ENCODE data around the gene FIGLA. TPM values are rescaled to one million over a fixed set of nuclear protein-coding genes. Genes with fewer than 3 reads are reported as not detected.

FIGLA gene
- total RNA-seq, 4 donors from 2014 or later, result not detected

DNA sequence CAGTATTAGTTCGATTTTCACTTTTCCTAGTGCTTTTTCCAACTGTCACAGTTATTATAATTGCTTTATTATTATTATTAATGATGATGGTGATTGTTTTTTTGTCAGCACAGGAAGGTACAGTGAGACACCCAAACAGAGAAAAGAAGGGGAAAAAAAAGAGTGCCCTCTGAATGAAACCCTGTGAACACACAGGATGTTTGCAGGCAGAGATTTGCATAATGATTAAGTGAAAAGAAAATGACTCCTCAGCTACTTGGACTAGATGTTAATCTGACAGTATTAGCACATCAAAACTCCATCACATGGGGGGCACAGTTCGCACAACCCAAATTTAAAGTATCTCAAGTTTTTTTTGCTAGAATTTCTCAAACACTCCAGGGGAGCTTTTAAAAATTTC, 55.4 kb downstream of the FIGLA start:
- DNase-seq (ENCODE audit: low spot score in 2 of 2), result no peak
- TF ChIP-seq, protein P1, sequence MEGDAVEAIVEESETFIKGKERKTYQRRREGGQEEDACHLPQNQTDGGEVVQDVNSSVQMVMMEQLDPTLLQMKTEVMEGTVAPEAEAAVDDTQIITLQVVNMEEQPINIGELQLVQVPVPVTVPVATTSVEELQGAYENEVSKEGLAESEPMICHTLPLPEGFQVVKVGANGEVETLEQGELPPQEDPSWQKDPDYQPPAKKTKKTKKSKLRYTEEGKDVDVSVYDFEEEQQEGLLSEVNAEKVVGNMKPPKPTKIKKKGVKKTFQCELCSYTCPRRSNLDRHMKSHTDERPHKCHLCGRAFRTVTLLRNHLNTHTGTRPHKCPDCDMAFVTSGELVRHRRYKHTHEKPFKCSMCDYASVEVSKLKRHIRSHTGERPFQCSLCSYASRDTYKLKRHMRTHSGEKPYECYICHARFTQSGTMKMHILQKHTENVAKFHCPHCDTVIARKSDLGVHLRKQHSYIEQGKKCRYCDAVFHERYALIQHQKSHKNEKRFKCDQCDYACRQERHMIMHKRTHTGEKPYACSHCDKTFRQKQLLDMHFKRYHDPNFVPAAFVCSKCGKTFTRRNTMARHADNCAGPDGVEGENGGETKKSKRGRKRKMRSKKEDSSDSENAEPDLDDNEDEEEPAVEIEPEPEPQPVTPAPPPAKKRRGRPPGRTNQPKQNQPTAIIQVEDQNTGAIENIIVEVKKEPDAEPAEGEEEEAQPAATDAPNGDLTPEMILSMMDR (IDR thresholded peaks at IDR 0.05), result no peak
- no peak for TF ChIP-seq POLR2A (IDR thresholded peaks at IDR 0.05)
- WGBS, 2 donors, result 62 to 67% methylated on average over 2 of the region's 2 CpGs
- no peak overlapping the region for H3K4me3 ChIP-seq (ENCODE audit: low read depth, poor library complexity, severe bottlenecking)
- intact Hi-C loops (cut with DNase I; ENCODE audit: low total_unique reads), result no loop called here

DNA sequence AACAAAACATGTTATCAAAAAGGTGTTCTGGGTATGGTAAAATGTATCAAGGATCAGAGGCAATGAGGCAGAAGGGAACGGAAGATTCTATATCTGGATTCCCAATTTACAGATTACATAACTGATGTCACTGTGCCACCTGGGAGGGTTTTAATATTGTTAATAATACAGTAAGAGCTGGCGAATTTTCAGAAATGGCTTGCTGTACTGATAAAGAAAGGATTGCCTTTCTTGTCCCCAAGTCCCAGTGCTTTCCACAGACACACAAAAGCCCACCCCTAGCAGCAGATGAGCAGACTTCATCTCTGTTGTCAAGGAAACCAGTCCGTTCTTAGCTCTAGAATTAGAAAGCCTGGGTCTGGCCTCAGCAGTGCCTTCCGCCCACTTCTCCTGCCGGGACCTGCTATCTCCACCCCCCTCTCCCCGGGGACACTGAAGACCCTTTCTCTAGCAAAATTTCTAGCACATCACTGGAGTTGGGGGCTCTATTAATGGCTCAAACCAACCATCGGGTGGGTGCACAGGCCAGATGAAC, 56.7 kb downstream of the FIGLA start:
- TF ChIP-seq POLR2A (IDR thresholded peaks at IDR 0.05), result no peak
- TF ChIP-seq, protein P1 (IDR thresholded peaks at IDR 0.05), result no peak
- 43 to 47% methylated on average over 7 of the region's 7 CpGs for WGBS, 2 donors
- no peak for DNase-seq (ENCODE audit: low spot score in 2 of 2)
- H3K4me3 ChIP-seq (ENCODE audit: low read depth, poor library complexity, severe bottlenecking), result no peak overlapping the region
- intact Hi-C loops (cut with DNase I; ENCODE audit: low total_unique reads), result no loop called here

DNA sequence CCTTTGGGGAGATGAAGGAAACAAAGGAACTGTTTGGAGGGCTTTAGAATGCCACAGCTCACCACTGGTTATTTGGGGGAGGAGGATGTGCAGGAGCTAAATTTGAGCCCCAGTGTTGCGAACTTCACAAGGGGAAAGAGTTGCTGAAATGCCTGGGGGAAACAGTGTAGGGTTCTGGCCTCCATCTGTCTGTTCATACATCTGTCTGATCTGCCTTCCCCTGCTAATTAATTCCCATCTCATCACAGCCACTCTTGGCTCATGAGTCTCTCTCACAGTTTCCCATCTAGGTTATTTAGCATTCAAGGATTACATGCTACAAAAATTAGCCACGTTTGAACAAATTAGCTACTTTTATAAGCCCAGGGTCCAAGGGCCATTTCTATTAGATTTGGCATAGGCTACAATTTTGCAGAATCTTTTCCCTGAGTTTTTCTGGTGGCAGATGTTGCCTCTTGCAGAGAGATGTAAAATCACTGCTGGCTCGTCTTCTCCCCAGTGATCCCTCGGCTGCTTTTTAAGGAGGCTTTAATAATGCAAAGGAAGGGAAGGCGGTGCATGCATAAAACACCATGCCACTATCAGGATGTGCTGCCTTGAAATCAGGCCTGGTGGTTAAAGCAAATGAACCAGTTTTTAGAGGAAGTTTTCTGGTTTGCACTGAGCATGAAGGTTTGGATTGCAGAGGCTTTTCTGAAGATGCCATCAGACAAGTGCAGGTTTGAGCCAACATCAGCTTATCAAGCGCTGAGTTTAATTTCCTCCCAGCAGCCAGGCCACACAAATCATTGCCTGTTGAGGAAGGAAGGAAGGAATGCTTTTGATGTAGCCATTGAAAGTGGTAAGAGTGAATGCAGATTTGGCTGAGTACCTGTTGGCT, 57.4 kb downstream of the FIGLA start:
- no peak for DNase-seq (ENCODE audit: low spot score in 2 of 2)
- no peak overlapping the region for H3K4me3 ChIP-seq (ENCODE audit: low read depth, poor library complexity, severe bottlenecking)
- intact Hi-C loops (cut with DNase I; ENCODE audit: low total_unique reads), result no loop called here
- no peak for TF ChIP-seq POLR2A (IDR thresholded peaks at IDR 0.05)
- TF ChIP-seq, protein P1 (IDR thresholded peaks at IDR 0.05), result no peak
- WGBS, 2 donors, result 60 to 63% methylated on average over 6 of the region's 6 CpGs

DNA sequence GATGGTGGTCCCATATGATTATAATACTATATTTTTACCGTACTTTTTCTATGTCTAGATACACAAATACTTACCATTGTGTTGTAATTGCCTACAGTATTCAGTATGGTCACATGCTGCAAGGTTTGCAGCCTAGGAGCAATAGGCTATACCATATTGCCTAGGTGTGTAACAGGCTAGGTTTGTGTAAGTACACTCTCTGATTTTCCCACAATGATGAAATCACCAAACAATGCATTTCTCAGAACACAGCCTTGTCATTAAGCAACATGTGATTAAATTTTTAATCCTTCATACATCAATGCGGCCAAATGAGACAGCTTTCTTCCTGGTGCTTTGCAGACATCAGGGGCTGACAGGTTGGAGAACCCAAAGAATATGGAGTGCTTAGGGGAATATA, 59.7 kb downstream of the FIGLA start:
- DNase-seq (ENCODE audit: low spot score in 2 of 2), result no peak
- intact Hi-C loops (cut with DNase I; ENCODE audit: low total_unique reads), result no loop called here
- 87 to 94% methylated on average over 2 of the region's 2 CpGs for WGBS, 2 donors
- no peak overlapping the region for H3K4me3 ChIP-seq (ENCODE audit: low read depth, poor library complexity, severe bottlenecking)
- TF ChIP-seq, protein P1 (IDR thresholded peaks at IDR 0.05), result no peak
- no peak for TF ChIP-seq POLR2A (IDR thresholded peaks at IDR 0.05)

DNA sequence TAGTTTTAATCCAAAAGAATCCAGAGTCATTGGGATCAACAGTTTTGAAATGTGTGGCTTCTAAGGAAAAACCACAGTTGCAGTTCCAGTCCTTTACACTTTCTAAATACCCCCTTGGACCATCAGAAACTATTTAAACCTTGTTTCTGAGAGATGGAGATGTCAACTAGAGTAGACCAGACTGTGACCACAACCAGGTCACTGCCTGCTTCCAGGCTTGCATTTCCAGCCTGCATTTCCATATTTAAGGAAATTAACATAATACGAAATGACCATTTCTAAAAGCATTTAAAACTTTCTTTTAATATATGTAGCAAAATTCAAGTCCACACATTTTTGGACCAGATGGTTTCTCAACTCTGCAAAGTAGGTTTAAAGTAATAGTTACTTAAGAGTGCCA, 60.8 kb downstream of the FIGLA start:
- intact Hi-C loops (cut with DNase I; ENCODE audit: low total_unique reads), result no loop called here
- H3K4me3 ChIP-seq (ENCODE audit: low read depth, poor library complexity, severe bottlenecking), result no peak overlapping the region
- TF ChIP-seq POLR2A (IDR thresholded peaks at IDR 0.05), result no peak
- TF ChIP-seq, protein P1 (IDR thresholded peaks at IDR 0.05), result no peak
- DNase-seq (ENCODE audit: low spot score in 2 of 2), result no peak
- WGBS, 2 donors, result 90 to 96% methylated on average over 1 of the region's 1 CpG

All from lower leg skin (tissue), 4 donors.